ENCODE measurements around the gene FHL3.

The FHL3 gene

DNA sequence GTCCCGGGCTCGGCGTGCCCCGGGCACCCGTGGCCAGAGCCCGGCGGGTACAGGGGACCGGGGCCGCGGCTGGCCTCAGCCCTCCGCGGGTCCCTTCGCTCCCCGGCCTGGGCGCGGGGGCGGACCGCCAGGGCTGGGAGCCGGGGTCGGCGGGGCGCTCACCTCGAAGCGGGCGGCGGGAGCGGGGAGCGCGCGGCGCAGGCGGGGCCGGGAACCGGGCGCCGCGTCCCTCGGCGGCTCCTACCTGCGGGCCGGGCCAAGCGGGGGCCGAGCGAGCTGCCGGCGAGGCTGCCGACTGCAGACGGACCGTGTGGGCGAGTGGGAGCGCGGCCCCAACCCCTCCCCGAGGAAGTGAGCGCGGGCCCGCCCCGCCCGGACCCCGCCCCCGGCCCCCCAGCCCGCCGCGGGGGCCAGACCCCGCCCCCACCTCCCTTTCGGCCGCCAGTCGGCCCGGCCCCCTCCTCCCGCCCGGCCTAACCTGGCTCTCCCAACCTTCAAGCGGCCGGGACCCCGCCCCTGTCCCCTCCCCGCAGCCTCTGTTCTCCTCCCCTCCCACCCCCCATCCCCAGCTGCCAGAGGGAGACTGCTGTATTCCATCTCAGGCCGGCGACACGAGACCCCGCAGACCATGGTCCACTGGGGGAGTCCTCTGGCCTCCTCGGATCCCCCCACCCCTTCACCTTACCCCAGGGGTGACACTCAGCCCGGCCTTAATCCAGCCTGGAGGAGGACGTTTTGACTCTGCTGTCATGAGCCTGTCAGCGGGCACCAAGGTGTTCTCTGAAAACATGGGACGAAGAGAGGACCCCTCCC is at the start of gene FHL3:
Gene FHL3, minus strand, starts transcription at position 320 of the 813 bp plus-strand sequence. CDS start 6,102 bp downstream, outside the sequence.
- peak within 1 kb of the TSS; percentile 43 to 68 (median 66) for H3K4me3 ChIP-seq
- peak within 1 kb of the TSS in 20 of 21 experiments; percentile 31 to 93 (median 86) for H3K27ac ChIP-seq

- Histone ChIP-seq H3K27ac (no peak overlapping the region), H3K4me3 (no peak overlapping the region)
Measured at GRCh38 chr1:38053416-38054091, 48.2 kb upstream of the FHL3 start.

GRCh38 chr1:38052750-38053415 is 47.6 kb upstream of the FHL3 start:
- no peak overlapping the region for H3K4me3 ChIP-seq
- peak overlapping the region in 1 of 21 experiments; percentile 32 for H3K27ac ChIP-seq

- H3K4me3 ChIP-seq: no peak overlapping the region
Measured at GRCh38 chr1:38051079-38051543, 45.8 kb upstream of the FHL3 start.

DNA sequence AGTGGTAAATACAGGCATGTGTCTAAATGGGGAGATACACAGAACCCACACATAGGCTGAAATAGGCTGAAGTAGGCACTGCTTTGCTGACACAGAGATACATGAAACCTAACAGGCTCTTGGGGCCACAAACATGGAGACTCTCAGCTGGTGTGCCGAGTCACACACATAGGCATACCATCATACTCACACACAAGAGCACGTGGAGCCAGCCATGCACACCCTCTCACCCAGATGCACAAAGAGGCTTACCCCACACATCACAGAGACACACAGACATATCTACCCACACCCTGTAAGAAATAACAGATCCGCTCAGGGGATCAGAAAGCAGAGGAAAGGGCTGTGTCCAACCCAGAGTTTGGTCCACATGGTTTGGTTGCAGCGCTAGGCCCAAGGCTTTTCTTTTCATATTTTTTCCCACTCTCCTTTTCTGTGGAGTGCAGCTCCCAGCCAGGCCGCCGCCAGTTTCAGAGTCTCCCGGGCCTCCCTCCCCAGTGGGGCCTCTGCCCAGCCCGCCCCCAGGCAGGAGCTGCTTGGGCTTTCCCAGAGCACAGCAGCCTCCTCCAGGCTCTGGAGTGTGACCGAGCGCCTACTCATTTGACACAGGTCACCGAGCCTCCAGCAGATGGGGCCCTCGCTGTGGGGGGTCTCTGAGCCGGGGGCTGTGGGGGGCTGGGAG is 45.2 kb upstream of the FHL3 start:
- Histone ChIP-seq H3K4me3 (no peak overlapping the region), H3K27ac (peak overlapping the region in 1 of 21 experiments; percentile 20)

More at GRCh38 chr1:38051079-38051543, 45.8 kb upstream of the FHL3 start:
- H3K27ac ChIP-seq: peak overlapping the region in 1 of 21 experiments; percentile 20

DNA sequence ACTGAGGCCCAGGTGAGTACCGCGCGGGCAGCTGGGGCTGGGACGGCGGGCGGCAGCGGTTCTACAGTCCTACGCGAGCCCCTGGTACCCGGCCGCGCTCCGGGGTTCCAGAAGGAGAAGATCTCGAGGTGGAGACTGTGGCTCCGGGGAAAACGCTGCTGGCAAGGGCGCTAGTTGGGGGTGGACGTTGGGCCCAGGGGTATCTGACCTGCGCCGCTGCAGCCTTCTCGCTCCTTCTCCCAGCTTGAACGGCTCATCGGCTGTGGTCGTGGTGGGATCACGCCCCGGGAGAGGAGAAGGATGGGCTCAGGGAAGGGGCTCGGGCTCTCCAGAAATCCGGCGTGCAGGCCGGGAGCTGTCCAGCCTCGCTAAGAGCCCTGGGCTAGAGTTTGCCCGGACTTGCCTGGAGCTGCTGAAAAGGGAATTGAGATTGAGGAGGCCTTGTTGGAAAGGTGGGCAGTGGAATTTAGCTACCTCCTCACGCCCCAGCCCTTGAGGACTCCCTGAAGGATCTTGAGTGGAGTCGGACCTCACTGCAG is 42.4 kb upstream of the FHL3 start:
- Histone ChIP-seq H3K4me3 (peak overlapping the region; percentile 40 to 72 (median 58)), H3K27ac (peak overlapping the region in 20 of 21 experiments; percentile 2 to 83 (median 64))

GRCh38 chr1:38046884-38047602 is 41.7 kb upstream of the FHL3 start:
- peak overlapping the region in 20 of 21 experiments; percentile 2 to 83 (median 64) for H3K27ac ChIP-seq
- H3K4me3 ChIP-seq: peak overlapping the region; percentile 40 to 72 (median 58)

DNA sequence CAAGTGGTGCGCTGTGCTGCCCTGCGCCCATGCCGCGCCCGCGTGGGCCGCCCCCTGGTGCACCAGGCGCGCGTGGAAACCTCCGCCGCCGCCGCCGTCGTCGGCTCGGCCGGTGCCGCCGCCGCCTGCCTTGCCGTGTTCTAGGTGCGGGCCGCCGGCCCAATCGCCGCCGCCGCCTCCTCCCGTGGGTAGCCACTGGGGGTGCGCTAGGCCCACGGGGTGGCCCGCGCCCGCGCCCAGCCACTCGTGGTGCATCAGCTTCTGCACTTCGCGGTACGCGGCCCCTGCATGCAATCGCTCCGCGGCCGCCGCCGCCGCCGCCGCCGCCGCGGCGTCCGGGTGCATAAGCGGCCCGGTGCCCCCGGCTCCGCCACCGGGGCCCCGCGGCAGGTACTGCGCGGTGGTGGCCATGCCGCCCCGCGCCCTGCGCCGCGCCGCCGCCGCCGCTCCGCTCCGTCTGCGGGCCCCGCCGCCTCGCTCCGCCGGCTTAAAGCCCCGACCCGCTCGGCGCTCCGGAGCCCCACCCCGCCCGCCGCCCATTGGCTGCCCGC is 41.1 kb upstream of the FHL3 start, which contains the start of gene POU3F1:
Gene POU3F1, minus strand, starts transcription at position 461 of the 551 bp plus-strand sequence. Its CDS starts 50 bp downstream, at position 411.
- peak within 1 kb of the TSS in 20 of 21 experiments; percentile 2 to 83 (median 66) for H3K27ac ChIP-seq
- H3K4me3 ChIP-seq: peak within 1 kb of the TSS; percentile 40 to 72 (median 58)

DNA sequence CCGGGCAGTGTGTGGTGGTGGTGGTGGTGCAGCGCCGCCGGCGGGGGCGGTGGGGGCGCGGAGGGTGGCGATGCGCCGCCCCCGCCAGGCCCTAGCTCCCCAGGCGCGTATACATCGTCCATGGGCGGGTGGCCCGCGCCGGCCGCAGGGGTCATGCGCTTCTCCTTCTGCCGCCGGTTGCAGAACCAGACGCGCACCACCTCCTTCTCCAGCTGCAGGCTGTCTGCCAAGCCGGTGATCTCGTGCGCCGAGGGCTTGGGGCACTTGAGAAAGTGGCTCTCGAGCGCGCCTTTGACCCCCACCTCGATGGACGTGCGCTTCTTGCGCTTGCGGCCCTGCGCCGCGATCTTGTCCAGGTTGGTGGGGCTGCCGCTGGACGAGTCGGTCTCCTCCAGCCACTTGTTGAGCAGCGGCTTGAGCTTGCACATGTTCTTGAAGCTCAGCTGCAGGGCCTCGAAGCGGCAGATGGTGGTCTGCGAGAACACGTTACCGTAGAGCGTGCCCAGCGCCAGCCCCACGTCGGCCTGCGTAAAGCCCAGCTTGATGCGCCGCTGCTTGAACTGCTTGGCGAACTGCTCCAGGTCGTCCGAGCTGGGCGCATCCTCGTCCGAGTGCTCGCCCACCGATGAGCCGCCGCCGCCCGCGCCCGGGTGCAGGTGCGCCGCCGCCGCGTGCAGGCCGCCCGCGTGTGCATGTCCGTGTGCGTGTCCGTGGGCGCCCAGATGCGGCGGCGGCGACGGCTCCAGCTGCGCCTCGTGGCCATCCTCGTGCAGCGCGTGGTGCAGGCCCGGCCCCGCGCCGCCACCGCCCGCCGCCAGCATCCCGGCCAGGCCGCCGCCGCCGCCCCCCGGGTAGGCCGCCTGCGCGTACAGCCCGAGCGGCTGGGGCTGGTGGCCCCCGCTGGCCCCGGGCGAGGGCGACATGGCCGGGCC is 40.4 kb upstream of the FHL3 start:
- Histone ChIP-seq H3K4me3 (peak overlapping the region; percentile 22 to 72 (median 40)), H3K27ac (peak overlapping the region in 10 of 21 experiments; percentile 7 to 79 (median 44))

DNA sequence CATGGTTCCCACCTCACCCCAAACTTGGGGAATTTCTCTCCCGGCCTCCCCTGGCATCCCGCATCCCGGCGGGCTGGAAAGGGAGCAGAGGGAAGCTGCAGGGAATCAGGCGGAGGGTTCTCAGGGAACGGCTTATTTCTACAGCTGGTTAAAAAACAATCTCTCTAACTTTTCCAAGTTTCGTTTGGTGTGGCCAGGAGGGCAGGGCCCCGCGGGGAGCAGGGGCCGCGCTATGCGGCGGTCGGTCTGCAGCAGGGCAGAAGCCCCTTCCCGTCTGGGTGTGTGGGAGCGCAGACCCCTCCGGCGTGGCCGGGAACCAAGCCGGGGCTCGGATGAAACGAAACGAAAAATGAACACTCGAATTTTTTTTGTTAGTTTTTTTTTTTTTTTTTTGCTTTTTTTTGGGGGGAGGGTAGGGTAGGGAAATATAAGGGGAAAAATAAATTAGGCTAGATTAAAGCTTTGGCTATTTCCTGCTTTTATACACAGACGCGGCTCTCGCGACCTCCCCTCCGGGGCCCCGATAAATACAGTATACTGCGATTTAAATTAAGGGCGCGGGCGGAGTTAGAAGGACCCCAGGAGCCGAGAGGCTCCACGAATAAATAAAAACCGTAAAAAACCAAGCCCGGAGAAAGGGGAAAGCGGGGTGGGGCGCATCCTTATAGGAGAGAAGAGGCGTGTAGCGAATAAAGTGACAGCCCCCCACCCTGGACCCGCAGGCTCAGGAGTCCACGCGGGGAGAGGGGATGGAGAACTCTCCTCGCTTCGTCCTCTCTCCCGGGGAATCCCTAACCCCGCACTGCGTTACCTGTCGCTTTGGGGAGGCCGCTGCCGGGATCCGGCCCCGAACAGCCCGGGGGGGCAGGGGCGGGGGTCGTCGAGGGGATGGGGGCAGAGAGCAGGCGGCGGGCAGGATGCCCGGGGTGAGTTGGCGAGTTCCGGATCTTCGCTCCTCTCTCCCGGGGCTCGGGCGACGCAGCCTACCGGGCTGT is 39.2 kb upstream of the FHL3 start:
- Histone ChIP-seq H3K4me3 (peak overlapping the region; percentile 32 to 72 (median 41)), H3K27ac (peak overlapping the region in 18 of 21 experiments; percentile 2 to 79 (median 55))

- Histone ChIP-seq H3K4me3 (peak overlapping the region in 6 of 7 experiments; percentile 32 to 72 (median 52)), H3K27ac (peak overlapping the region in 7 of 21 experiments; percentile 2 to 78 (median 22))
Measured at GRCh38 chr1:38043036-38043747, 37.9 kb upstream of the FHL3 start.

GRCh38 chr1:38041936-38042834 is 36.9 kb upstream of the FHL3 start:
- Histone ChIP-seq H3K4me3 (peak overlapping the region in 6 of 7 experiments; percentile 9 to 72 (median 48)), H3K27ac (peak overlapping the region in 4 of 21 experiments; percentile 16 to 34 (median 22))

DNA sequence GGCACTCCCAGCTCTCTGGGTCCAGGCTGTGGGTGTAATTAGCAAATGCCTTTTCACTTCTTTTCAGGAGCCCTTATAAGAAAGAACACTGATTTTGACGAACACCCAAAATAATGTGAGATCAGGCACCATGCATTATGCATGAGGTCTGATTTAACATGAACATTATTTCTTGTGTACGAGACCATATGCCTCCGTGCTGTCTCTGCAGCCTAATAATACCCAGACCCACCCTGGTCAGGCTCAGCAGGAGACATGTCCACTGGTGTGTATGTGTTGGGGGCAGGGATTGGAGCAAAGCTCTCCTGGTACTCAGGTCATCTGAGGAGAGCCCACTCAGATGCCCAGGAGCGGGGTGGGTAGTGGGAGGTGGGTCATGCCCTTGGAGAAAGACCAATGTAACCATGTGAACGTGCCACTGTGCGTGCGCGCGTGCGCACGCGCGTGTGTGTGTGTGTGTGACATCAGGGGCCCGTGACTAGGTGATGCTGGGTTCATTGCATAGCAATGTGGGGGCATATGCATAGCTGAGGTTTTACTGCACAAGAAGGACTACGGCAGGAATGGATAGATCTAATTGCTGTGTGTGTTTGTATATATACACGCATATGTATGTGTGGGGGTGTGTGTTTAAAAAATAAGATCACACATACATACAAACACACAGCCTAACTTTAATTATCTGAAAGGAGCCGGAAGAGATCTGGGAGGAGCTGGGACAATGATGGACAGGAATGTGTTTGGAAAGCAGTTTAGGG is 34.2 kb upstream of the FHL3 start:
- Histone ChIP-seq H3K4me3 (no peak overlapping the region), H3K27ac (peak overlapping the region in 1 of 21 experiments; percentile 41)
